ENCODE data around the gene CCDC39.
A peak's percentile ranks its signal among the peaks of the same experiment; 100 is the strongest.

Gene CCDC39

DNA sequence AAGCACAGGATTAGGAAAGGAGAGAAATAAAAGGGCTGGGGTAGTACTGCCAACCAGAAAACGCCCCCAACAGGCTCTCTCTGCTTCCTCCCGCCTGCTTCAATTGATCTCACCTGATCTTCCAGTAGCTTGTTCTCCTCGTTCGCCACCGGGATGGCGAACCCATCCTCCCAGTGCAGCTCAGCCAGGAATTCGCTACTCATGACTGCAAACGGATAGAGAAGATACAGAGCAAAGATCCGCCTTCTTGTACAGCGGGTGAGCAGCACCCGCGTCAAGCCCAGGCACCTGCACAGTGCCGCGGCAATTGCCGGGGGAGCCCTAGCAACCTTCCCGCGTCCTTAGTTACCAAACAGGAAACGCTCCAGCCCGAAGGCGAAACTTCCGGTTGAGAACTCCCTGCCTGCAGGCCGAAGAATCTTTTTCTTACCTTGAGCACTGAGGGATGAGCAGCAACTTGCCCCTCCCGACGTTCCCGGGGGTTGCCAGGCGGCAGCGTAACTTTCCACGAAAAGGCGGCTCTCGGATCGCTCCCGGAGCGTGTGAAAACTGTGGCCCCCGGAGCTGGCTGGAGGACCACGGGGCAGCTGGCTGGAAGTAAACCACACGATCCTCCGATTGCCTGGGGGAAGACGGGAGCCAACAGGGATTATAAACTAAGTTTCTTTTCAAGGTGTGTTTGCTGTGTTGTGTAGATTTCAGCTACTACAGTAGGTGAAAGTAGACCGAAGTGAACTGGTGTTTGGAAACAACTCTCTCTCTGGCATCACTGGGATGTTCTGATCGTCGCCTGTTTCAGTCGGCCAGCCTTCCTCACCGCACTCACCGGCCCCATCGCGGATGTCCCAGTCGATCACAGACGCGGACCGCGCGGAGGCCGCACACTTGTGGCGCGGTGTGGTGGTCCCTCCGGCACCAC is at the start of gene CCDC39:
Gene CCDC39 (minus strand): TSS at position 312 of the 919 bp plus-strand sequence. CDS start 109 bp downstream, at position 203.
- TF ChIP-seq, protein P1, sequence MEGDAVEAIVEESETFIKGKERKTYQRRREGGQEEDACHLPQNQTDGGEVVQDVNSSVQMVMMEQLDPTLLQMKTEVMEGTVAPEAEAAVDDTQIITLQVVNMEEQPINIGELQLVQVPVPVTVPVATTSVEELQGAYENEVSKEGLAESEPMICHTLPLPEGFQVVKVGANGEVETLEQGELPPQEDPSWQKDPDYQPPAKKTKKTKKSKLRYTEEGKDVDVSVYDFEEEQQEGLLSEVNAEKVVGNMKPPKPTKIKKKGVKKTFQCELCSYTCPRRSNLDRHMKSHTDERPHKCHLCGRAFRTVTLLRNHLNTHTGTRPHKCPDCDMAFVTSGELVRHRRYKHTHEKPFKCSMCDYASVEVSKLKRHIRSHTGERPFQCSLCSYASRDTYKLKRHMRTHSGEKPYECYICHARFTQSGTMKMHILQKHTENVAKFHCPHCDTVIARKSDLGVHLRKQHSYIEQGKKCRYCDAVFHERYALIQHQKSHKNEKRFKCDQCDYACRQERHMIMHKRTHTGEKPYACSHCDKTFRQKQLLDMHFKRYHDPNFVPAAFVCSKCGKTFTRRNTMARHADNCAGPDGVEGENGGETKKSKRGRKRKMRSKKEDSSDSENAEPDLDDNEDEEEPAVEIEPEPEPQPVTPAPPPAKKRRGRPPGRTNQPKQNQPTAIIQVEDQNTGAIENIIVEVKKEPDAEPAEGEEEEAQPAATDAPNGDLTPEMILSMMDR (conservative IDR thresholded peaks at IDR 0.05; ENCODE audit: low read depth, low read length): no peak
- peak within 1 kb of the TSS; percentile 84 for H3K4me3 ChIP-seq (ENCODE audit: low read length)
- DNase-seq (ENCODE audit: low read depth): peak; percentile 34

- DNase-seq (ENCODE audit: low read depth): no peak
- TF ChIP-seq, protein P1 (conservative IDR thresholded peaks at IDR 0.05; ENCODE audit: low read depth, low read length): no peak
- H3K4me3 ChIP-seq (ENCODE audit: low read length): no peak overlapping the region
Measured at GRCh38 chr3:180720012-180720411, 40.7 kb upstream of the CCDC39 start.

DNA sequence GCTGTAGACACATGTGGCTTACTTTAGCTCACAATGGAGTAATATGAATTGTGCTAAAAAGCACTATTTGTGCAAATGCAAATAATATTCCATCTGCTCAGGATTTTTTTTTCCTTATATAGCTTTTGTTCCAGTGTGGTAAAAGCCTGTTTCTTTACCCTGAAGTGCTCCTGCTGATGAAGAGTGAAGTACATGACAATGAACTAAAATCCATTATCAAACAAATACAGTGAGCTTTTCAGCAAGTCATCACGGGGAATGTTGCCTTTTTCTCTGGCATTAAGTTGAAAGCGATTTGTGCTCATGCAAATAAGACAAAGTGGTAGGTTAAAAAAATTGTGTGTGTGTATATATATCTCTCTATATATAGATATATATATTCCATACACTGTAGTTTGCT is 28.6 kb upstream of the CCDC39 start:
- DNase-seq (ENCODE audit: low read depth): no peak
- TF ChIP-seq, protein P1 (conservative IDR thresholded peaks at IDR 0.05; ENCODE audit: low read depth, low read length): no peak
- H3K4me3 ChIP-seq (ENCODE audit: low read length): no peak overlapping the region

DNA sequence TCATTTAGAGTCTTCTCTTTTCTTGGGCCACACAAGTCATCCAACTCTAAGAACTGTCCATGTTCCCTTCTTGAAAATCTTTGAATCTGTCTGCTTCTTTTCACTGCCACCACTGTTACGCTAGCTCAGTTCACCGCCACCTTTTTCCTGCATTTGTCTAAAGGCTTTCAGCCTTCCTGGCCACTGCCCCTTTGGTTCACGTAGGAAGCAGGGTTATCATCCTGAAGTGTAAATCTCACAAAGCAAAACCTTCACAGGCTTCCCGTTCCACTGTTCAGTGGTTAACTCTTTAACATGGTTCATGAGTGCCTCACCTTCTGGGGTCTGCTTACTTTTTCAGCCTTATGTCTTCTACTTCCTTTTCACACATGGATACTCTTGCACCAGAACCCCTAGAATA is 26.3 kb upstream of the CCDC39 start:
- DNase-seq (ENCODE audit: low read depth): no peak
- TF ChIP-seq, protein P1 (conservative IDR thresholded peaks at IDR 0.05; ENCODE audit: low read depth, low read length): no peak
- no peak overlapping the region for H3K4me3 ChIP-seq (ENCODE audit: low read length)

DNA sequence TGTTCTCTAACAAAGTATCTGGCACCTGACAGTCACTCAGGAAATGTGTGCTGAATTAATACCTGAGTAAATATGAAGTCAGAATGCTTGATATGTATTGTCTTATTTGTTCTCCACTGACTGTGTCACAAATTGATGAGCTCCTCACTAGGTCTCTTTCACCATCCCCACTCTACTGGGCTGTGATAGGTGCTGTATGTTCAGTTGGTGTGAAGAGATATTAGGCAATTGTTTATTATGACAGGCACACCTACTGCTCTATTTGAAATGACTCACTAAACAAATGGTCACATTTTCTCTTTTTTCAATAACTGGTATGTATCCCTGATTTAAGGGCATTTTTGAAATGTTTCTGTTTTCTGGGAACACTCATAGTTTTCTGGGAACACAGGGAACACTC is 25.2 kb upstream of the CCDC39 start:
- no peak for DNase-seq (ENCODE audit: low read depth)
- H3K4me3 ChIP-seq (ENCODE audit: low read length): no peak overlapping the region
- TF ChIP-seq, protein P1 (conservative IDR thresholded peaks at IDR 0.05; ENCODE audit: low read depth, low read length): no peak

DNA sequence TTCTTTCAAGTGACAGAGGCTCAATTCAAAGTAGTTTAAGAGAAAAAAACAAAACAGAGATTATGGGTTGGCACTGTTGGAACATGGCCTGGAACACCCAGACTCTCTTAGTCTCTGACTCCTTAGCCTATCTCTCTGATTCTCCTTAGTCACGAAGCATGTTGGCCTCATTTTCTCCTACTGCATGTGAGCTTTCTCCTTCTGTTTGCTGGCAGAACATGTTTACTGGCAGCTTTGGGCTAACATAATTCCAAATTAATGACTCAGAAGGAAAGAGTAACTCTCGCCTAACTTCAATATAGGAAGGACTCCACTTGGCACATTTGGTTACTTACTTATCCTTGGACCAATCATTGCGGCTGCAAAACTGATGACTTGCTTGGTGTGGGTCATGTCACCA is 21.7 kb upstream of the CCDC39 start:
- no peak for DNase-seq (ENCODE audit: low read depth)
- TF ChIP-seq, protein P1 (conservative IDR thresholded peaks at IDR 0.05; ENCODE audit: low read depth, low read length): no peak
- H3K4me3 ChIP-seq (ENCODE audit: low read length): no peak overlapping the region

- DNase-seq (ENCODE audit: low read depth): no peak
- no peak overlapping the region for H3K4me3 ChIP-seq (ENCODE audit: low read length)
- TF ChIP-seq, protein P1 (conservative IDR thresholded peaks at IDR 0.05; ENCODE audit: low read depth, low read length): no peak
Measured at GRCh38 chr3:180698760-180699270, 19.5 kb upstream of the CCDC39 start.
